ENCODE measurements around the gene RBM23. TPM values are rescaled to one million over a fixed set of nuclear protein-coding genes. Genes with fewer than 3 reads are reported as not detected.
A peak's percentile ranks its signal among the peaks of the same experiment; 100 is the strongest.

Gene RBM23
- total RNA-seq, 4 donors from 2014 or later = 71.2 to 202 (median 105) TPM

GRCh38 chr14:22900081-22900799 is 18.7 kb downstream of the RBM23 start:
- WGBS, 2 donors = 16 to 29% methylated on average over 3 of the region's 3 CpGs
- intact Hi-C loops (cut with DNase I; ENCODE audit: low total_unique reads) = no loop called here
- no peak for TF ChIP-seq POLR2A (IDR thresholded peaks at IDR 0.05)
- TF ChIP-seq CTCF (IDR thresholded peaks at IDR 0.05) = no peak
- H3K4me3 ChIP-seq (ENCODE audit: low read depth, poor library complexity, severe bottlenecking) = no peak overlapping the region
- peak in 1 of 2 donors; percentile 51 for DNase-seq (ENCODE audit: low spot score in 2 of 2)

- no peak for DNase-seq (ENCODE audit: low spot score in 2 of 2)
- no peak for TF ChIP-seq CTCF (IDR thresholded peaks at IDR 0.05)
- intact Hi-C loops (cut with DNase I; ENCODE audit: low total_unique reads) = no loop called here
- 48 to 57% methylated on average over 8 of the region's 8 CpGs for WGBS, 2 donors
- H3K4me3 ChIP-seq (ENCODE audit: low read depth, poor library complexity, severe bottlenecking) = no peak overlapping the region
Measured at GRCh38 chr14:22898302-22899090, 20.5 kb downstream of the RBM23 start.

- TF ChIP-seq POLR2A (IDR thresholded peaks at IDR 0.05) (no peak), CTCF (IDR thresholded peaks at IDR 0.05) (no peak)
- DNase-seq (ENCODE audit: low spot score in 2 of 2) = no peak
- WGBS, 2 donors = 95 to 96% methylated on average over 1 of the region's 1 CpG
- H3K4me3 ChIP-seq (ENCODE audit: low read depth, poor library complexity, severe bottlenecking) = no peak overlapping the region
- intact Hi-C loops (cut with DNase I; ENCODE audit: low total_unique reads) = no loop called here
Measured at GRCh38 chr14:22897357-22897756, 21.6 kb downstream of the RBM23 start.

- DNase-seq (ENCODE audit: low spot score in 2 of 2) = no peak
- 79 to 84% methylated on average over 3 of the region's 3 CpGs for WGBS, 2 donors
- intact Hi-C loops (cut with DNase I; ENCODE audit: low total_unique reads) = no loop called here
- no peak overlapping the region for H3K4me3 ChIP-seq (ENCODE audit: low read depth, poor library complexity, severe bottlenecking)
- no peak for TF ChIP-seq POLR2A (IDR thresholded peaks at IDR 0.05)
- no peak for TF ChIP-seq CTCF (IDR thresholded peaks at IDR 0.05)
Measured at GRCh38 chr14:22896760-22897159, 22.2 kb downstream of the RBM23 start.

- DNase-seq (ENCODE audit: low spot score in 2 of 2) = no peak
- H3K4me3 ChIP-seq (ENCODE audit: low read depth, poor library complexity, severe bottlenecking) = no peak overlapping the region
- intact Hi-C loops (cut with DNase I; ENCODE audit: low total_unique reads) = no loop called here
- TF ChIP-seq POLR2A (IDR thresholded peaks at IDR 0.05) (no peak), CTCF (IDR thresholded peaks at IDR 0.05) (no peak)
- 61 to 66% methylated on average over 5 of the region's 5 CpGs for WGBS, 2 donors
Measured at GRCh38 chr14:22896356-22896755, 22.6 kb downstream of the RBM23 start.
